GM21367 (cell line): Measurements from ENCODE around the gene PLAAT3.
"Not testable (repeated sequence)": the region's sequence is repeated elsewhere in the genome, so short reads cannot be mapped to it uniquely, and the experiment has no call there.

Experiments used
- ATAC-seq: cut with Tn5 transposase; IDR thresholded peaks from one replicate; pipeline ENCODE4 v1.9.1; 2021; ENCODE audit not compliant: unreplicated experiment

The PLAAT3 gene

DNA sequence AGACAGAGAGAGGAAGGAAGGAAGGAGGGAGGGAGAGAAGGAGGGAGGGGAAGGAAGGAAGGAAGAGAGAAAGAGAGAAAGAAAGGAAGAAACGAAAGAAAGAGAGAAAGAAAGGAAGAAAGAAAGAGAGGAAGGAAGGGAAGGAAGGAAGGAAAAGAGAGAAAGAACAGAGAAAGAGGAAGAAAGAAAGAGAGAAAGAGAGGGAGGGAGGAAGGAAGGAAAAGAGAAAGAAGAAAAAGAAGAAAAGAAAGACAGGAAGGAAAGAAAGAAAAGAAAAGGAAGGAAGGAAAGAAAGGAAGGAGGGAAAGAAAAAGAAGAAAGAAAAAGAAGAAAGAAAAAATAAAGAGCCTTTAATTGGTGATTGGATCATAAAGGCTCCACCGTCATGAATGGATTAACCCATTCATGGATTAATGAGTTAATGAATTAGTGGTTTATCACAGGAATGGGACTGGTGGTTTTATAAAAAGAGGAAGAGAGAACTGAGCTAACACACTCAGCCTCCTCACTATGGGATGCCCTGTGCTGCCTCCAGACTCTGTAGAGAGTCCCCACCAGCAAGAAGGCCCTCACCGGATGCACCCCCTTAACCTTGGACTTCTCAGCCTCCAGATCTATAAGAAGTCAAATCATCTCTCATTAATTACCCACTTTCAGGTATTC is 42.1 kb downstream of the PLAAT3 start:
- ATAC-seq: no peak

DNA sequence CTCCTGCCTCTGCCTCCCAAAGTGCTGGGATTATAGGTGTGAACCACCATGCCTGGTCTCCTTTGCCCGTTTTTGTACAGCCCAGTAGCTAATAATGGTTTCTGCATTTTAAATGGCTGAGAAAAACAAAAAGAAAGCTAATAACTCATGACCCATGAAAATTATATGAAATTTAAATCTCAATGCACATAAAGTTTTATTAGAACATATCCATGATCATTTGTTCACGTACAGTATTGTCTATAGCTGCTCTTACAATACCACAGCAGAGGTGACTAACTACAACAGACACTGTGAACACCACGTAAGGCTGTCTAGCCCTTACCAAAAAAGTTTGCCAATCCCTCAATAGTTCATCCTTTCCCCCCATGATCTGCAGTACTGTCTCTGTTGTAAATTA is 44.7 kb downstream of the PLAAT3 start:
- ATAC-seq: no peak

DNA sequence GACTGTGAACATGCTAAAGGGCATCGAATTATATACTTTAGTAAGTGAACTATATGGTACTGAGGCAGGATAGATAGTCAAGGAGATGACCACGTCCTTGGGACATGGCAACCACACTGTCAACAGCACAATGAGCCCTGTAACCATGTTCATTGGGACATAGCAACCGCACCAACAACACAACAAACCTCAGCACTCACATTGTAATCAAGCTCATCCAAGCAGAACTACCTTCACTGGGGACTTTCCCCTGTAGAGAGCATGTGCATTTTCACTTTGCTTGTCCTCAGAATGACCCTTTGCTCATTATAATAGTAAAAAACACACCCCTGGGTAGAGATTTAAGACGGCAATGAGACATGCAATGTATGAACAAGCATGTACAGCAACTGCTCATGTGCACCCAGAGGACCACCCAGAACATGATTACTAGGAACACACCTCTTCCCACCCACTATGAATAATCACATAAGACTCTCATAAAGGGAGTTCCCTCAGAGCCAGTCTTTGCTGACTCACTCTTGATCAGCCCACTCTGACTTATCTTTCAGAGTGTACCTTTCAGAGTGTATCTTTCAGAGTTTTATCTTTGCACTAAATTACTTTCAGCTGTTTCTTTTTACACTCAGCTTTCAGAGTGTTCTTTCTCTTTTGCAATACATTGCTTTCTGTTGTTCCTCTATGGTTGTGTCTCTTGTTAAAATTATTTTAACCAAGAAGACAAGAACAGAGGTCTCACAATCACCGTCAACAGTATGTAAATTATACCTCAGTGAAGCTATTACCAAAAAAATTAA is 47.0 kb downstream of the PLAAT3 start:
- peak; percentile 68 for ATAC-seq

DNA sequence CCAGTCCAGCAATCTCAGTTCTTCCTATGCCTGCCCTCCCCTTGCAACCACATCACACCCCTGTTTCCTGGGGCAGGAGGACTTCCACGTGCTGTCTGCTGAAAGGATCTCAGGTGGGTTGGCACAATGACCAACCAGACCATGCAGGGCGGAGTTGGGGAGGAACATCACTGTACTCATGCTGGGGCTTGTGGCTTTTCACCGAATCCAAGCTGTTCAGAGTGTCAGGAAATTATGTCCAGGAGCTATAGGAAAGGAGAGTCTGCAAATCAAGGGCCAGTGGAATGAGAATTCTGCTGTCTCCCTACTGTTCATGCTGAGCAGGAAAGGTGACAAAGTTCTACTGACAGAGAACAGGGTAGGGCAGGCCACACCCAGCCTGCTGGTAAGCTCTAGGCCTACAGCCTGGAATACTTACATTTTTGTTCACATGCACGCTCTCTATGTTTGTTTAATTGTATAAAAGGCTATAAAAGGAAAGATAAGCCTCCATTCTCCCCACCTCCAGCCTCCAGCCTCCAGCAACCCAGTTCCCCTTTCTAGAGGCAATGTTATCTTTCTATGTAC is 49.4 kb downstream of the PLAAT3 start:
- ATAC-seq: no peak

DNA sequence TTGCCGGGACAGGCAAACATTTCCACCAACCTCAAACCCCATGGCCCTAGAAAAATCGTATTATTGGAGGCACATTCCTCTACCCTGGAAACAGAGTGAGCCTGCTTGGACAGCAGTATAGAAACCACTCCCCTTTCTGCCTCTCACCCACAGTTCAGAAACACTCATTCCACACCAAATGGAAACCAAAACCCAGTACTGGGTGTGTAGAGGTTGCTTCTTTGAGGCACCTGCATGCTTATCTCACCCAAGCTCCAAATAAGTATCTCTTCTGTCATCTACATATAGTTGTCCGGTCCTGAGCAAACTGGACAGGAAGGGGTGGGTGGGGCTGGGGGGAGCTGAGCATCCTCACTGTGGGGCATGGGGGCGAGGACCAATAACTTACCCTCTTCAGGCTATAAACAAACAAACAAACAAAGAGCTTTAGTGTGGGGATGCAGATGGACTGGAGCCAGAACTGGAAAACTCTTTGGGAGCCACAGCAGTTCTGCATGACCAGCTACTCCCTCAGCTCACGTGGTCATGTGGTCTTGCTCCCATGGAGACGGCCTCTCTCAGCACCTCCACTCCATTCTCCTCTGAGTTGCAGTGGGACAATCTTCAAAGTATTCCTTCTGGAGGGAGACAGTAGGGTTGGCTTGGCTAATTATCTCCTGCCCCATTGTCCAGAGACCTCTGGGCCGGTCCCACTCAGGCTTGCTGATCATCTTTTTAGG is 50.0 kb downstream of the PLAAT3 start:
- ATAC-seq: peak; percentile 53

DNA sequence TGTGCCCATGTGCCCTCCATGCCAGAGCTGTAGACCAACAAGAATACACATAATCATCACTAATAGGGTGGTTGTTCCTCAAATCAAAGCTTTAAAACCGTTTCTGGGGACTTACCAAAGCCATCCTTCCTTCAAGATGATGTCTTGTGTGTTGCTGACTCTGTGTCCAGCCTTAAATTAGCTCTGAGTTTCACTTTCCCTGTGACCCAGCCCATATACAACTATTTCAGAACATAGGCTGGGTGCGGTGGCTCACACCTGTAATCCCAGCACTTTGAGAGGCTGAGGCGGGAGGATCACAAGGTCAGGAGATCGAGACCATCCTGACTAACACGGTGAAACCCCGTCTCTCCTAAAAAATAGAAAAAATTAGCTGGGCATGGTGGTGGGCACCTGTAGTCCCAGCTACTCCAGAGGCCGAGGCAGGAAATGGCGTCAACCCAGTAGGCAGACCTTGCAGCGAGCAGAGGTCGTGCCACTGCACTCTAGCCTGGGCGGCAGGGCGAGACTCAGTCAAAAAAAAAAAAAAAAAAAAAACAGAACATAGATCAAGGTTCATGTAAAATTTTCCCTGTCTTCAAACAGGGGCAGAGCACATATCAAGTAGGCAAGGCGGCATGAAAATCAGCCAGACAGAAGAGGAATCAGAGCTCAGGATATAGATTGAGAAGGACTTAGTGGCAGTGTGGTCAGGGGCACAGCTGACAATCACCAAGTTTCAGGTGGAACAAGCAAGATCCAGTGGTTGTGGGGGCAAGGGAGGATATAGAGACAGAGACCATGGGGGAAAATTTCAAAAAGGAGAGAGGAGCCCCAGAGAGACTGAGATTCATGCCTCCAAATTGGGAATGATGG is 50.8 kb downstream of the PLAAT3 start, which contains the start of gene PLAAT2:
Gene PLAAT2 (minus strand): TSS at position 179 of the 855 bp plus-strand sequence. CDS start 55 bp downstream, at position 124.
- no peak for ATAC-seq

DNA sequence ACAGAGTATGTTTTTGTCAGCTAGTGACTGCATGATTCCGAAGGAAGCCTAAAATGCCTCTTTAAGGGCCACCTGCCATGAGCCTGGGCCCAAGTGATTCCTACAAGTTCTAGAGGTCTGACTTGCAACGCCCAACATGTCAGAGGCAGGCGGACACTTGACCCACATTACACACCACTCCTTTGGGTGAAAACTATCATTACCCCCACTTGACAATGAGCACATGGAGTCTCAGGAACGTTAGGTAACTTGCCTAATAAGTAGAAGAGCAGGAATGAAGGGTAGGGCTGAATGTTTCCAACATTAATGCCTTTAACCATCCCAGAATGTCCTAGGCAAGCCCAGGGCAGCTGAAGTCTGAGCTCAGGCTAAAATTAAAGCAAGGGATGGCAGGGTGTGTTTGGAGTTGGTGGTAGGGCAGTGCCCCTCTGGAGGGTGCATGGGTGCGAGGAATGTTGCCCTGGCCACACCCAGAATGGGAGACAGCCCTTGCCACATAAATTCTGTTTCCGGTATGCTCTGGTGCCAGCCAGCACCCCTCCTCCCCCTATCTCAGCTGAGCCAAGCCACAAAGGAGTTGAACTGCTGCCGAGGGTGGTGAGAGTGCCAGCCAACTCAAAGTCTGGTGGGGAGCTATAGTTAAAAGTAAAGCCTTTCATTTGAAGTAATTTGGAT is 53.6 kb downstream of the PLAAT3 start:
- no peak for ATAC-seq

DNA sequence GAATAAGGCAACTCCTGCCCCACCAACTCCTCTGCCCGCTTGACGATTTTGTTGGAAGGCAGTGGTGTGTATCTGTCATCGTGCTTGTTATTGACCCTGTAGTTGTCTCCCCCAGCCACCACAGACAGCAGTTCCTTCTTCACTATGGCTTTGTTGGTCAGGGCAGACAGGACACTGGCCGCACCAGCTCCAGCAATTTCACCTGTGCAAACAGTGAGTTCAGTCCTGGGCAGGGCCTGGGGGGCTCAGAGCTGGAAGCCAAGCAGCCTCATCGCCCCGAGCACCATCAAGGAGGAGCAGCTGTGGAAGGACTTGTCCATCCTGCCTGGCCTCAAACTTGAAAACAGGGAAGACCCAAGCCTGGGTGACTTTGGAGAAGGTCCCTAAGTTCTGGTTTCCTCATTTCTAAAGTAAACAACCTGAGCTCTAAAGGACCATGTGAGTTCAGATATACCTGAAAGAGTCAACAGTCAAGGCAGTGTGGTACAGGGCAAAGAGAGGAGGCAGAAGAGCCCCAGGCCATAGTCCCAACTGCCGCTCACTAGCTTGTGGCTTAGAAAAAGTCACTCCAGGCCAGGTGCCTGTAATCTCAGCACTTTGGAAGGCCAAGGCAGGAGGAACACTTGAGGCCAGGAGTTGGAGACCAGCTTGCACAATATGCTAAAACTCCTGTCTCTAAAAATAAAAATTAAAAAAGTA is 55.6 kb downstream of the PLAAT3 start:
- no peak for ATAC-seq

DNA sequence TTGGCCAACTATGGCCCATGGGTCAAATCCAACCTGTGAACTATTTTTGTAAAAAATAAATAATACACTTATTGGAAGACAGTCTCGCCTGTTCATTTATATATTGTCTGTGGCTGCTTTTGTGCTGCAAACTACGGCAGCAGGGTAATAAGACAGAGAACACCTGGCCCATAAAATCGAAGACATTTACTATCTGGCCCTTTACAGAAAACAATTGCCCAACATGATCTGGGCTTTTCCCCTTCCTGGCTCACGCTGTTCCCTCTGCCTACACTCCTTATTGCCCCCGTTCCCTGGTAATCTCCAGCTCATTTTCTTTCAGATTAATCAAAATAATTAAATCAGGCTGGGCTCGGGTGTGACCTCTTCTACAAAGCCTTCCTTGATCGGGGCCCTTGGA is 56.7 kb downstream of the PLAAT3 start:
- no peak for ATAC-seq

DNA sequence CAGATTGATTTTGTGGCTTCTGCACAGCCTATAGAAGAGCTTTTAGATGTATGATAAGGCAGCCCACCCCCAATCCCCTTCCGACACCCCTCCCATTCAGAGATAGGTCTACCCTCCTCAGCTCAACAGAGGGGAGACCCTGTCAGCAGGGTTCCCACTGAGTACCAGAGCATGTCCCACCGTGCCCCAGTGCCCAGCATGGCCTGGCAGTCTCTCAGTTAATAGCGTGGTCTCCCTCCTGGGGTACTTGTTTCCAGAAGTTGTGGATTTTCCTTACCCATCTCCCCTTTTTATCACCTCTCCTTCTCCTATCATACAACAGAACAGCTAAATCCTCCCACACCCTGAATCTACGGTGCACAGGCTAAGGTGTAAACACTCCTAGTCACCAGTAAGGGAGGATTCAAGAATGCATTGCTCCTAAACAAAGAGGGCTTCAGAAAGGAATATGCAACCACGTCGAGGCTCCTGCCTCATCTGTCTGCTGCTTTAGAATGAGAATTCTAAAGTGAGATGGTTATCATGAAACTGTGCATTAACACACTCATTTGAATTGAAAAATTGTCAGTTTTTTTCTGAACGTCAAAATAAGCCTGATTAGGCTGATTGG is 57.7 kb downstream of the PLAAT3 start:
- ATAC-seq: no peak

DNA sequence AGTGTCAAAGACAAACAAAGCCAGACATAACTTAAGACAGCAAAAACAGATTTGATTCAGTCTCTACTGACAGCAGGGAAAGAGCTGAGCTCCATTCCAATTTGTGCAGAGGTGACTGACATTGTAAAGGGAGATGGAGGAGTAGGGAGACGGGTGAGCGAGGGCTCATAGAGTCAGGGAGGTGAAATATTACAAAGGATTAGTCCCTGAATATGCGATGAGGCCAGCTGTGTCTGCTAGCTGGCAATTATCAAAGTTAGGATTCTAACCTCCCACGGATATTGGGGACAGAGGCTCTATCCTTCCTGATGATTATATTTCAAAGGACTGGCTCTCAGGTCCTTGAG is 59.4 kb downstream of the PLAAT3 start:
- no peak for ATAC-seq

DNA sequence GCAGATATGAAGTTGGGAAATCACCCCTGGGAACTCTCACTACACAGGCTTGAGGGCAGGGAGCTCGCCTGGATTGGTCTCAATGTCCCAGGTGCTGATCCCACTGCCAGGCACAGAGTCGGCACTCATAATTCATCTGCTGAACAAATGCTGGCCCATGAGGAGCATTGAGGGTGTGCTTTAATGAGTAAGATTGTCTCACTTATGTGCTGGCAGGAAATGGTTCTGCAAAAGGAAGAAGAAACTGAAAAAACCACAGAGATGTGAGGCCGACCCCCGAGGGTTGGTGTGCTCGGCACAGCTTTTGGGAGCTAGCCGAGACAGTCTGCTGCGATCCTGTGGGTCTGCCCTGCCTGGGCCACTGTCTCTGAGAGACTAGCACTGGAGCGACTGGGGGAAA is 60.5 kb downstream of the PLAAT3 start:
- ATAC-seq: no peak

DNA sequence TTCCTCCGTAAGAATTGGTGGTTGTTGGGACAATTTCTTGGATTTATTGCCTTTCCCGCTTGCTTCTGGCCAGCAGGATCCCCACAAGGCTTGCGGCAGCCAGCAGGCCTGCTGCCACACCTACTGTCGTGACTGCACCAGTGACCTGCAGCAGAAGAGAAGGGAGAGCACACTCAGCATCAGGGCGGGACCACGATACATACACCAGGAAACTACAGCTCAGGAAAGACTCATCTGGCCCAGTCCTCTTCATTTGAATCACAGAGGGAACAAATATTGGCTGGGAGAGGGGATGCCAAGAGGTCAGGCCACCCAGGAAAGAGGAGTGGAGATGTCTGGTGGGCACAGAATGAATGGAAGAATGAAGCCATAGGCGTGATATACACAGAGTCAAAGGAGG is 61.3 kb downstream of the PLAAT3 start:
- no peak for ATAC-seq

DNA sequence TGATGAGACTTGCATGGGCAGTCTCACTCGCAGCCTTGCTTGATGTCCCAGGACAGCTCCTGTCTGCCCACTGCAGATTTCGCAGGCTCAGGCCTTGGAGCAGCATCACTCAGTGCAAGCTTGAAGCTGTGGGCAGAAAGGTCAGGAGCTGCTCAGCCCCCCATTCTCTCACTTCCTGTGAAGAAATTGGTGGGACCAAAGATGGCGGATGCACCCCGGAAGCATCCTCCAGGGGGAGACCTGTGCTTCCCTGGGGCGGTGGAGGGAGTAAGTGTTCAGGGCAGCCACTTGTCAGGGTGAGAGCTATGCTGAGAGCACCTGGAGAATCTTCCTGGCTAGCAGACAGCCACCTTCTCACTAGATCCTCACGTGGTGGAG is 62.4 kb downstream of the PLAAT3 start:
- no peak for ATAC-seq

DNA sequence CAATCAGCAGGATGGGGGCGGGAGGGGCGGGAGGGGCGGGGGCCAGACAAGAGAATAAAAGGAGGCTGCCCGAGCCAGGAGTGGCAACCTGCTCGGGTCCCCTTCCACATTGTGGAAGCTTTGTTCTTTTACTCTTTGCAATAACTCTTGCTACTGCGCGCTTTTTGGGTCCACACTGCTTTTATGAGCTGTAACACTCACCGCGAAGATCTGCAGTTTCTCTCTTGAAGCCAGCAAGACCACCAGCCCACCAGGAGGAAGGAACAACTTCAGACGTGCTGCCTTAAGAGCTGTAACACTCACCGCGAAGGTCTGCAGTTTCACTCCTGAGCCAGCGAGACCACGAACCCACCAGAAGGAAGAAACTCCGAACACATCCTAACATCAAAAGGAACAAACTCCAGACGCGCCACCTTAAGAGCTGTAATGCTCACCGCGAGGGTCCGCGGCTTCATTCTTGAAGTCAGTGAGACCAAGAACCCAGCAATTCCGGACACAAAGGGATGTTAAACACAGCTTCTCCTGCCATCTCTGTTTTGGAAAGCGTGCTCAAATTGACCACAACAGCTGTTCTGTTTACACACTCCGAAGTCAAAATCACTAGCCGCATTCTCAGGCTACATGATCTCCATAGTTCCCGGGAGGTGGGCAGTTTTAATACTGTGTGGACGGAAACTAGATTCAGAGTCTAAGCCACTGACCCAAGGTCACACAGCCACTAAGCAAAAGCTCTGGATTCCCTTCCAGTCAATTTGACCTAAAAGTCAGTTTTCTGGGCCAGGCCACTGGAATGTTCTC is 62.9 kb downstream of the PLAAT3 start:
- no peak for ATAC-seq

DNA sequence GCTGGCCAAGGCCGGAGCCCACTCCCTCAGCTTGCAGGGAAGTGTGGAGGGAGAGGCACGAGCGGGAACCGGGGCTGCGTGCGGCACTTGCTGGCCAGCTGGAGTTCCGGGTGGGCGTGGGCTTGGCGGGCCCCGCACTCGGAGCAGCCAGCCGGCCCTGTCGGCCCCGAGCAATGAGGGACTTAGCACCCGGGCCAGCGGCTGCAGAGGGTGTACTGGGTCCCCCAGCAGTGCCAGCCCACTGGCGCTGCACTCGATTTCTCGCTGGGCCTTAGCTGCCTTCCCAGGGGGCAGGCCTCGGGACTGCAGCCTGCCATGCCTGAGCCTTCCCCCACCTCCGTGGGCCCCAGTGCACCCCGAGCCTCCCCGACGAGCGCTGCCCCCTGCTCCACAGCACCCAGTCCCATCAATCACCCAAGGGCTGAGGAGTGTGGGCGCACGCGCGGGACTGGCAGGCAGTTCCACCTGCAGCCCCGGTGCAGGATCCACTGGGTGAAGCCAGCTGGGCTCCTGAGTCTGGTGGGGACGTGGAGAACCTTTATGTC is 64.0 kb downstream of the PLAAT3 start:
- ATAC-seq: not testable (repeated sequence)

DNA sequence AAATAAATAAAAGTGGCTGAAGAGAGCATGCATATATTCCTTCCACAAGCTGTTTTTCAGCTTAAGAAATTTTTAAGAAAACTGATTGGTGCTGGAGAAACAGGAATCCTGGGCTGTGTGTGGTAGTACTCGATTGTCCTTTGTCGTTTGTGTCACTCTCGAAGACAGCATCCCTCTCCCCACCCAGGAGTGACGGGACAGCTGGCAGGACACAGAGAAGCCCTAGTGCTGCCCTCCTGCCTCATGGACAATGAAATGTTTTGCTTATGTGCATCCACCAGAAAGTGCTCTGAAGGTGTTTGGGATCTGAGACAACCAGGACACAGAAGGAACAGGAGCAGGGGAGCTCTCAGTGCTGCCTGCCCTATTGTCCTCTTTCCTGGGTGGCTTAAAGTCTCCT is 64.8 kb downstream of the PLAAT3 start:
- no peak for ATAC-seq

DNA sequence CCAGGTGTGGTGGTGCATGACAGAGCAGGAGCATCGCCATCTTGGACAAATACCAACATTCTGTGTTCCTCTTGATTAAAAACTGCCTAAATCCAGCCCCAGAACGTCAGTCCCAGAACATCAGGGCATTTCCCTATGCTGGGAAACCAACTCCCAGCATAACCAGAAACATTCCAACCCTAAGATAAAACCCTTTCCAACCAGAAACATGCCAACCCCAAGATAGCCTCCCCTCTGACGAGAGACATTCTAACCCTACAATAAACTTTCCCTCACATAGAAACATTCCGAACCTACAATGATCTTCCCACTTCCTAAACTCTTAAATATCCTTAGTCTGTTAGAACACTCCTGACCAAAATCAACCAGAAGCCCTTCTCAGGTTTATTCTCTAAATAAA is 66.1 kb downstream of the PLAAT3 start:
- ATAC-seq: no peak
